Measurements from ENCODE around the gene ZSCAN10.
"Not testable (repeated sequence)": the region's sequence is repeated elsewhere in the genome, so short reads cannot be mapped to it uniquely, and the experiment has no call there.

Gene ZSCAN10

DNA sequence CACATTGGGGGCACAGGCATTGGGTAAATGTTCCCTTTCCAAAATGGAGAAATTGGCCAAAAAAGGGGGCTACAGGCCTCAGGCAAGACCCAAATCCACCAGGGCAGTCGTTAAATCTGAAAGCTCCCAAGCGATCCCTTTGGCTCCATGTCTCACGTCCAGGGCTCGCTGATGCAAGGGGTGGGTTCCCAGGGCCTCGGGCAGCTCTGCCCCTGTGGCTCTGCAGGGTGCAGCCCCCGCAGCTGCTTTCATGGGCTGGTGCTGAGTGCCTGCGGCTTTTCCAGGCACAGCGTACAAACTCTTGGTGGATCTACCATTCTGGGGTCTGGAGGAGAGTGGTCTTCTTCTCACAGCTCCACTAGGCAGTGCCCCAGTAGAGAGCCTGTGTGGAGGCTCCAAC, 15.7 kb downstream of the ZSCAN10 start:
- DNase-seq, result not testable (repeated sequence)

DNA sequence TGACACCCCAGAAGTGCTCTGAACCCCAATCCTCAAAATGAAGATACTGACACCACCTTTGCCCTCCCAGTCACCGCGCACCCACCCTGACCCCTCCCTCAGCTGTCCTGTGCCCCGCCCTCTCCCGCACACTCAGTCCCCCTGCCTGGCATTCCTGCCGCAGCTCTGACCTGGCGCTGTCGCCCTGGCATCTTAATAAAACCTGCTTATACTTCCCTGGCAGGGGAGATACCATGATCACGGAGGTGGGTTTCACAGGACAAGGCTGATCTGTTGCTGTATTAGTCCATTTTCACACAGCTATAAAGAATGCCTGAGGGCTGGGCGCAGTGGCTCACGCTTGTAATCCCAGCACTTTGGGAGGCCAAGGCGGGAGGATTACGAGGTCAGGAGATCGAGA, 17.1 kb downstream of the ZSCAN10 start:
- not testable (repeated sequence) for DNase-seq

DNA sequence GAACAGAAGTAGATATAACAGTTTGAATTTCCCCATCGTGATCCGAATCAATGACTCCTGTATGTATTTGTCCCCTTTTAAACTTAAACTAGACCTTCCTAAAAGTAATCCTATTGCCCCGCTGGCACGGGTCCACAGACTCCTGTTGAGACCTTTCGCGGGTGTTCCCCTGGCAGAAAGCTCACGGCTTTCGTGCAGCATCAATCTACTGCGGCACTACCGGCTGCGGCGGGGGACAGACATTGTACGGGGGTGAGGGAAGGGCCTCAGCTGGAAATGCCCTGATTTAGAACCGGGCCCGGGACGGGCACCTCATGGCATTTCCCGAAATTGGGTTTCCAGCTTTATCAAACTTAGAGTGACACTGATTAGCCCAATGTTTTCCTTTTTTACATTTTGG, 19.1 kb downstream of the ZSCAN10 start:
- no peak for DNase-seq

DNA sequence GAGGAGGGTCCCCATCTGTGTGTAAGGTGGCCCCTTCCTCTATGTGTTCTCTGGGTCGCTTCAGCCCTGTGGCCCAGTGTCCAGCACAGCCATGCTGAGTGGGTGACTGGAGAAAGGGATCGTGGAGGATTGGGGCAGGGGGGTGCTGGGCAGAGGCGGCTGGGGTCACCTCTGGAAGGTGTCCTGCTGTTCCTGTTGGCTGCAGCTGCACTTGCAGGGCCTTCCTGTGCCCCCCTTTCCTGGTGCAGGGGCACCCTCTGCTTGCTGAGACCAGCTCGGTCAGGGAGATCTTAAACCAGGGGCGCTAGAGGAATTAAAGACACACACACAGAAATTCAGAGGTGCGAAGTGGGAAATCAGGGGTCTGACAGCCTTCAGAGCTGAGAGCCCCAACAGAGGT, 22.5 kb downstream of the ZSCAN10 start:
- DNase-seq, result no peak

DNA sequence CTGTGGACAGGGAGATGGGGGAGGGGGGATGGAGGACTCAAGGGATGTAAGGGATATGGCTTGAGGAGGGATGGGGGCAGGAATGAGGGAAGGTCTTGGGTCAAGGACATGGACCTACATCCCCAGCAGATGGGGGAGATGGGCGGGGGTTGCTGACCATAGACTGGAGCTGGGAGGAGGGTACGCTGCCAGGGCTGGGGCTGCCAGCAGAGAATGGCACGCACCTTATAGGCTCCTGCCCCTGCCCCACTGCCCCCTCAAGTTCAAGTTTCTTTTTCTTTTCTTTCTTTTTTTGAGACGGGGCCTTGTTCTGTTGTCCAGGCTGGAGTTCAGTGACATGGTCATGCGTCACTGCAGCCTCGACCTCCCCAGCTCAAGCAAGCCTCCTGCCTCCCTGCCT, 23.1 kb downstream of the ZSCAN10 start:
- not testable (repeated sequence) for DNase-seq

DNA sequence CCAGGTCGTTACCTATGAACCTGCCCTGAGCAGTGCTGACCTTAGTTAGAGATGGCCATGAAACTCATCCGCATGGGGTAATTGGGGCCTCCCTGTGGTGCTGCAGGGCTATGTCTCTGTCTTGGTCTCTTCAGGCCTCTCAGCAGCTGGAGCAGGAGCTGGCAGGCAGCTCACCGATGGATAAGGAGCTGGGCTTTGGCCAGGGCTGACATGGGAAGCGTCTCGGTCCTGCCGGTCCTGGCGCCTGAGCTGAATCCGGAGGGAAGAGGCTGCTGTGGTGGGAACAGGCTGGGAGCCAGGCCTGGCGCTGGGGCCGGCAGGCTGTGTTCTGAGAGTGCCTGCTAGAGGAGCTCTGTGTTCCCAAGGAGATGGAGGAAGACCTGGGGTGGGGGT, 23.6 kb downstream of the ZSCAN10 start:
- DNase-seq, result no peak

DNA sequence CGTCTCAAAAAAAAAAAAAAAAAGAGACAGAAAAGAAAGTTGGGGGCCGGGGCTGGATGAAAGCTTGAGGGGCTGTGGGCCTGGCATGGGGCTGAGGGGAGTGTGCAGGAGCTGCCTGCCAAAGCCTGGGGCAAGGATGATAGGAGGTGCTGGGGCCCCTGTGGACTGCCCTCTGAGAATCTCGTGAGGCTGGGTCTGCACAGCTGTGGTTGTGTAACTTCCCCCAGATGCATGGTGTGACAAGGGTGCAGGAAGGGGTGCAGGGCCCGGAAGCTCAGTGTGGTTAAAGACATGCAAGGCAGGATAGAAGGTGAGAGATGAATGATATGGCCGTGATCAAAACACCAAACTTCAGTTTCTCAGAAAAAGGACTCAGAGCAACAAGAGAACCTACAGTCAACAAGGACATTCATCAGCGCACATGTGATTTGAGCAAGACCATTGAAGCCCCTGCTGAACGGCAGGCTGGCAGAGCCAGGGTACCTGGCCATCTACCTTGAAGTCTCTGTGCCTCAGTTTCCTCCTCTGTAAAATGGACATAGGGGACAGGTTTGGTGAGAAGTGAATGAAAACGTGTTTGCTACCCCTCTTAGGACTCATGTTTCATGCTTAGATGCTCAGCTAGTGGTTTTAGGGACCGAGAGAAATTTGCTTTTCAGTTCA, 24.1 kb downstream of the ZSCAN10 start:
- DNase-seq, result peak; percentile 53

DNA sequence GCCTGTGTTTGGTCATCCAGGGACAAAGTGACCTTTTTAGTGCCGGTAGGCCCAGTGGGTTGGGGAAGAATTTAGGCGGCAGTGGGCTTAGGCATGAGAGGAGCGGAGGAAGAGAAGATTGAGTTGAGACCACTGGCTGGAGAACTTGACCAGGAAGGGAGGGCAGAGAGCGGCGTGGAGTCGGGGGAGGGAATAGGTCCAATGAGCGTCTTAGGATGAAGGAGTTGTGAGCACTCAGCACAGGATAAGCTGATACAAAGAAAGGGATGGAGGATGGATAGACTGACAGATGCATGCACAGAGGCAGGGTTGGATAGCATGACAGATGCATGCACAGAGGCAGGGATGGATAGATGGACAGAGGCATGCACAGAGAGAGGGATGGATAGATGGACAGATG, 25.6 kb downstream of the ZSCAN10 start:
- DNase-seq, result no peak

DNA sequence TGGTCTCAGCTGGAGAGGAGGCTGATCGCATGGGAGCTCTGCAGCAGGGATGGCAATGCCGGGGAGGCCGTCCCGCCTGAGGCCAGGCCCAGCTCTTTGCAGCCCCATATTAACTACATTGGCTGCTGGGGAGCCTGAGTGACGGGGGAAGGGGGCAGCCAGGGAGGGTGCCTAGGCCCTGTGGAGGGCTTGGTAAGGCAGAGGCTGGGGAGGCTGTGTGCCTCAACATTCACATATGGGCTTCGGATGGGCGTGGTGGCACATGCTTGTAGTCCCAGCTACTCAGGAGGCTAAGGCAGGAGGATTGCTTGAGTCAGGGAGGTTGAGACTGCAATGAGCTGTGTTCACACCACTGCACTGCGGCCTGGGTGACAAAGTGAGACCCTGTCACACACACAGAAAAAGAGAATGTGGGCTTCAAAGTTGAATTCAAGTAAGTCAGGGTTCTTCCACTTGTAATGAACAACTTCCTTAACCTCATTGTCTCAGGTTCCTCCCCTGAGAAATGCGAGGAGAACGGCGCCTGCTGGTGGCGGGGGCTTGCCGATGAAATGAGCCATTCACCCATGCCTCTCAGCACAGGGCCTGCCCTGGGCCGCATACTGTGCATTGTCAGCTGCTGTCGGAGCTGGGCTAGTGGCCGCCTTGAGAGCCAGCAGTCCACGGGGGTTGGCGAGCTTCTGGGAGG, 26.4 kb downstream of the ZSCAN10 start:
- not testable (repeated sequence) for DNase-seq

DNA sequence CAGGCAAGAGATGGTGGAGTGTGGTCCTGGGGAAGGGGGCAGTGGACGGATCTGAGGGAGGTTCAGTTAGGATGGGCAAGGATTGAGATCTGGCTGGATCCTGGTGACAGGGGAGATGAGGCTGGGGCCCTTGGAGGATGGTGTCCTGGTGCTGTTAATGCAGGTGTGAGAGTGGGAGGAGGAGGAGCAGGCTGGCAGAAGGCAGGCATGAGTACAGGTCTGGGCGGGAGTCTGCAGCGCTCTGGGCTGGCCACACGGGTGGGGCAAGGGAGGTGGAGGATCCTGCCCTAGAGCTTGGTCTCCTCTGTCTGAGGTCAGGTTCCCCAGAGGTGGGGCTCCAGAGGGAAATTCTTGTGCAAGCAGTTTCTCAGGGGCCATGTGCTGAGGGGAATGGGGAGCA, 26.9 kb downstream of the ZSCAN10 start:
- DNase-seq, result not testable (repeated sequence)

DNA sequence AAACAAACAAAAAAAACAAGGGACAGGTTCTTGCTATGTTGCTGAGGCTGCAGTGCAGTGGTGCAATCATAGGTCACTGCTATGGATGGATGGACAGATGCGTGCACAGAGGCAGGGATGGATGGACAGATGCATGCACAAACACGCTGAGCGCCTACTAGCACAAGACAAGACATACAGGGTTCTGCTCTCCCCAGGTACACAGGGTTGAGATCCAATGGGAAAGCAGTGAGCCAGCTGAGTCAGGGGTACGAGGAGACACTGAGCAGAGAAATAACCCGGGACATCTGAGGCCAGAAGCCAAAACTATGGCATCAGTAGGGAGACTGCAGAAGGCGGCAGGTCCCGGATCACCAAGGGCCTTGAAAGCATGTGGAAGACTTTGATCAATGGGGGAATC, 27.4 kb downstream of the ZSCAN10 start:
- no peak for DNase-seq

DNA sequence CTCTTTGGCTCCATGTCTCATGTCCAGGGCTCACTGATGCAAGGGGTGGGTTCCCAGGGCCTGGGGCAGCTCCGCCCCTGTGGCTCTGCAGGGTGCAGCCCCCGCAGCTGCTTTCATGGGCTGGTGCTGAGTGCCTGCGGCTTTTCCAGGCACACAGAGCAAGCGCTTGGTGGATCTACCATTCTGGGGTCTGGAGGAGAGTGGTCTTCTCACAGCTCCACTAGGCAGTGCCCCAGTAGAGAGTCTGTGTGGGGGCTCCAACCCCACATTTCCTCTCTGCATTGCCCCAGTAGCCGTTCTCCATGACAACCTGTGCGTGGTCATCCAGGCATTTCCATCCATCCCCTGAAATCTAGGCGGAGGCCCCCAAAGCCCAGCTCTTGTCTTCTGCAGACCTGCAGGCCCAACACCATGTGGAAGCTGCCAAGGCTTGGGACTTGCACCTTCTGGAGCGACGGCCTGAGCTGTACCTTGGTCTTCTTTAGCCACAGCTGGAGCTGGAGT, 28.4 kb downstream of the ZSCAN10 start:
- DNase-seq, result no peak

DNA sequence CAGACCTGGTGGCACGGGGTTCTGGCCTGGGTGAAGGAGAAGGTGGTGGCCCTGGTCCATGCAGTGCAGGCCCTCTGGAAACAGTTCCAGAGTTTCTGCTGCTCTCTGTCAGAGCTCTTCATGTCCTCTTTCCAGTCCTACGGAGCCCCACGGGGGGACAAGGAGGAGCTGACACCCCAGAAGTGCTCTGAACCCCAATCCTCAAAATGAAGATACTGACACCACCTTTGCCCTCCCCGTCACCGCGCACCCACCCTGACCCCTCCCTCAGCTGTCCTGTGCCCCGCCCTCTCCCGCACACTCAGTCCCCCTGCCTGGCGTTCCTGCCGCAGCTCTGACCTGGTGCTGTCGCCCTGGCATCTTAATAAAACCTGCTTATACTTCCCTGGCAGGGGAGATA, 29.9 kb downstream of the ZSCAN10 start:
- DNase-seq, result not testable (repeated sequence)

DNA sequence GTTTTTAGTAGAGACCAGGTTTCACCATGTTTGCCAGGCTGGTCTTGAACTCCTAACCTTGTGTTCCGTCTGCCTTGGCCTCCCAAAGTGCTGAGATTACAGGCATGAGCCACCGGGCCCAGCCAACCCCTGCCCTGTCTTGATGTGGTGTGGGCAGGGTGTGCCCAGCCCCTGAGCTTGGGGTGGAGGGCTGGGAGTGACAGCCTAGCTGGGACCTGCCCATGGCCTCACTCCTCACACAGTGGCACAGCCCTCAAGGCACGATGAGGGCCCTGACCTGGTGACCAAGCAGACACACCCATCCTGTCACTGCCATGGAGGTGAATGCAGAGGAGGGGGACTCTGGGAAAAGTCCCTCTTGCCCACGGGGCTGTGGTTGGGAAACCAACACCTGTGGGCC, 30.6 kb downstream of the ZSCAN10 start:
- DNase-seq, result no peak

DNA sequence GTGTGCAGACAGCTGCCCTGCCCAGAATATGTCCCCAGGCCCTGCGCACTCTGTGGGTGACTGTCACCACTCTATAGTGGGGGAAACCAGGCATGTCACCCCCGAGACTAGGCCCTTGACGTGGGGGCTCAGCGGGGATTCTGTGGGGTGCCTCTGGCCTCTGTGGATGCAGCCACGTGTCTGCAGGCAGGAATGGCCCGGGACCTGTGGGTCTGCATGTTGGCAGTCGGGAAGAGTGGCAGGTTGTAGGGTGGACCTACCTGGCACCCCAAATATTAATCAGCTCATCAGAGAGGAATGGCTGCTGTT, 32.7 kb downstream of the ZSCAN10 start:
- no peak for DNase-seq

DNA sequence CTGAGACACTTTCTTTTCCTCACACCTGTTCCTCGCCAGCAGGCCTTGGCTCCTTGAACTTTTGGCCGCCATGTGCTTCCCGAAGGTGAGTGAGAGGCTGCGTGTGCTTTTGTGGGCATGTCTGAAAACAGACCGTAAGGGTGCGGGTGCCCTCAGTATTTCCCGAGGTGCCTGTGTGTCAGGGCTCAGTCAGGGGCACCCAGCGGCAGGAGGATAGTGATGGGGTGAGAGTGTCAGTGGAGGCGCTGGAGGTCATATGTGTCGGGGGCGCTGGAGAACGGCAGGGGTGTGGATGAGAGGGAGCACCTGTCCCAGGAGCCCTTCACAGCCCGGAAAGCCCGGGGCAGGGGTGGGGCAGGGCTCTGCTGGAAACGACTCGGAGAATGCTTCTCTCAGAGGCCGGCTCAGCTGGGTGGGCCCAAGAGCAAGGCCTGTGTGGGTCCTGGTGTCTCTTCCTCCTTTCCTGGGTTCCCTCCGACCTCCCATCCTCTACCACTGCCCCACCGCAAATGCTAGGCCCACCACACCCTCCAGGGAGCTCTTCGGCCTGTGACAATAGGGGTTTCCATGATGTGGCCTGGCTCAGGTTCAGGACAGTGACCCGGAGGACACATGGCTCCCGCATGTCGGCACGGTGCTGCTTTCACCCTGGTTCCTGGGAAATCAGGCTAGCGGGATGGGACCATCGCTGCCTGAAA, 33.2 kb downstream of the ZSCAN10 start:
- DNase-seq, result no peak

DNA sequence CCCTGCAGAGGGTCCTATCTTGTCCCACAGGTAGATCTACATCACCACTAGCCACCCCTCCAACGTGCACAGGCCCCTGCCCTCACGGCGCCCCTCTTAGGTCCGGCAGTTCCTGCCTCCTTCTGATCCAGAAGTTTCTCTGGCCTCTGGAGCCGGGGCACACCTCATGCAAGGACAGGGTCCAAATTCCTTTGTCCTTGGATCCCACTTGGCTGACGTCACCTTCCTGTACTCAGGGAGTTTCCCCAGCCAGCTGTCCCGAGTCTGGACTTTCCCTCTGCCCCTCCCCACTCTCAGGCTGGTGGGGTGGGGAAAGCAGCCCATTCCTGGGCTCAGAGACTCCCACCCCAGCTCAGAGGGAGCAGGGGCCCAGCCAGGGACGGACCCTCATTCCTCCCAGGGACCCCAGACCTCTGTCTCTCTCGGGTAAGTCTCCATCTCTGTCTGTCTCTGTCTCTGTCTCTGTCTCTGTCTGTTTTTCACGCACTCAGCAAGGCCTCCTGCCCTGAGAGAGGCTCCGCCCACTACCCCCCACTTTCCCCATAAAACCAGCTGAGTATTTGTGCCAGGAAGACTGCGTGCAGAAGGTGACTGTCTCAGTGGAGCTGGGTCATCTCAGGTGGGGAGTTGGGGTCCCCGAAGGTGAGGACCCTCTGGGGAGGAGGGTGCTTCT, 33.9 kb downstream of the ZSCAN10 start, which contains the start of gene IL32:
TSS of gene IL32 (plus strand) at position 572 of the 673 bp plus-strand sequence. CDS start 172 bp downstream, outside the sequence.
- no peak for DNase-seq

DNA sequence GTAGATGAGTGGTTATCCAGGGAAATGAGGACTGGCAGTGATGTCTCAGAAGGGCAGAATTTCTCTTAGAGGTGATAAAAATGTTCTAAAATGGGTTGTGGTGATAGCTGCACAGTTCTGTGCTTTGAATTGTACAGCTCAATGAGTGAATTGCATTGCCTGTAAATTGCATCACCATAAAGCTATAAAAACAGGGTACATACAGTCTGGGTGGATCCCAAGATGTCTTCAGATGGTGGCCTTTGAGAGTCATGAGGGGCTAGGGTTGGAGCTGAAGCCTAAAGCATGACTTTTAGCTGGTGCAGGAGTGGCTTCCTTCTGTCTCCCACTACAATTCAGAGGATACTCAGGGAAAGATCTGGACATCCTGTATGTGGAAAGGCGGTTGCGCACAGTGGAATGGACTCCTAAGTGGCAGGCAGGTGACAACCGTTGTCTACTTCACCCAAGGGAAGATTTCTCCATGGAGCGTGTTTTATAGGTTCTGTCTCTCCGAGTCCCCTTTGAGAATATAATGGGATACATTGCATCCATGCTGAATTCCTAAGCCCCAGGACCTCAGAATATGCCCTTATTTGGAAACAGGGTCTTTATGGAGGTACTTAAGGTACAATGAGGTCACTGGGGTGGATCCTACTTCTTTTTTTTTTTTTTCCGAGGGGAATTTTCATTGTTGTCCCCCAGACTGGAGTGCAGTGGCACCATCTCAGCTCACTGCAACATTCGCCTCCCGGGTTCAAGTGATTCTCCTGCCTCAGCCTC, 35.3 kb downstream of the ZSCAN10 start:
- DNase-seq, result no peak

DNA sequence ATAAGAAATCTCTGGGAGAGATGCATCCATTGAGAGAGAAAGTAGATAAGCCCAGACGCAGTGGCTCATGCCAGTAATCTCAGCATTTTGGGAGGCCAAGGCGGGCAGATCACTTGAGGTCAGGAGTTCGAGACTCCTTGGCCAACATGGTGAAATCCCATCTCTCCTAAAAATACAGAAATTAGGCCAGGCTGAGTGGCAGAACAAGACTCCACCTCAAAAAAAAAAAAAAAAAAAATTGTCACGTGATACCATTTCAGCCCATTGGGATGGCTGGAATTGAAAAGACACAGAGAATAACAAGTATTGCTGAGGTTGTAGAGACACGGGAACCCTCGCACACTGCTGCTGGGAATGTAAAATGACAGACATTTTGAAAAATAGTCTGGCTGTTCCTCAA, 36.5 kb downstream of the ZSCAN10 start:
- no peak for DNase-seq

DNA sequence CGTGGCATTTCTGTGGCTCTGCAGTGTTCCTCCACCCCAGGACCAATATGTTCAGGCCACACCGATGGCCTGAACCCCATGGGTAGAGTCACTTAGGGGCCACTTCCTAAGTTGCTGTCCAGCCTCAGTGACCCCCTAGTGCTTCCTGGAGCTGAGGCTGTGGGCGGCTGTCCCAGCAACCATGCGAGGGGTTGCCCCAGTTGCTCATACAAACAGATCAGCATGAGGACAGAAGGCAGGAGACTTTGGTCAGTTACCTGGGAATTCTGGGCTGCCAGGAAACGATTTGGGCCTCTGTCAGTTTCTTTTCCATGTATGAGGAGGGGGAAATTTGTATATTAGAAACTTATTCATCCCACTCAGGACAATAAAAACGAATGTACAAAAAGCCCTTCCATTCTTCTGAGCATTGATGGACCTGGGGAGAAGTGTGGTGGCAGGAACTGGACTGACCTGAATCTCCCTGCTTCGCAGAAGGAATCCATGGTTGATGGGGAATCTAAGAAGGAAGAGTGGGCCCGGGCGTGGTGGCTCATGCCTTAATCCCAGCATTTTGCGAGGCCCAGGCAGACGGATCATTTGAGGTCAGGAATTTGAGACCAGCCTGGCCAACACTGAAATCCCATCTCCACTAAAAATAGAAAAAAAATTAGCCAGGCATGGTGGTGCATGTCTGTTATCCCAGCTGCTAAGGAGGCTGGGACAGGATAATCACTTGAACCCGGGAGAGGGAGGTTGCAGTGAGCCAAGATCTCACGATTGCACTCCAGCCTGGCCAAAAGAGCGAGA, 38.6 kb downstream of the ZSCAN10 start:
- no peak for DNase-seq

DNA sequence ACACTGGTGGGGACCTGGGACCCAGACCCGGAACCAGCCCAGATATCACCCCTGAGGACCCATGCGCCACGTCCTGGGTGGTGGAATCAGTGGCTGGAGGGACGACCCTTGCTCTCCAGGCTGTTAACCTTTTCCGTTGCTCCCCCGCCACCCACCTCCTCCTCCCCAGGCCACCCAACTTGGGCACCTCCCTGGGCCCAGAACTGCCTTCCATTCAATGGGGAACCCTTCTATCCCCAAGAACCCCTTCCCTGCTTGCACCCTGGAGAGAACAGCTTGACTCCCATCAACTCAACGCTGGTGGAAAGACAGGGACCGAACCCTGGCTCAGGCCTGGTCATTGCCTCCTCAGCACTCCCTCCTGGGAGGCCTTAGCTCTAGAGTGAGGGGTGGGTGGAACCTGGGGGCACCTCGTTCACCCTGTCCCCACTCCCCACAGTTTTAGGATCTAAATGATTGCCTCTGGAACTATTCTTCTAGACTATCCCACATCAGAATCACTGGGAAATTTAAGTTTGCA, 39.3 kb downstream of the ZSCAN10 start:
- no peak for DNase-seq
